ENCODE results near the gene HMGCL.

HMGCL gene

GRCh38 chr1:23772854-23773242 is 52.4 kb downstream of the HMGCL start:
- no peak for DNase-seq

GRCh38 chr1:23772049-23772853 is 53.0 kb downstream of the HMGCL start:
- DNase-seq = peak; percentile 89

DNA sequence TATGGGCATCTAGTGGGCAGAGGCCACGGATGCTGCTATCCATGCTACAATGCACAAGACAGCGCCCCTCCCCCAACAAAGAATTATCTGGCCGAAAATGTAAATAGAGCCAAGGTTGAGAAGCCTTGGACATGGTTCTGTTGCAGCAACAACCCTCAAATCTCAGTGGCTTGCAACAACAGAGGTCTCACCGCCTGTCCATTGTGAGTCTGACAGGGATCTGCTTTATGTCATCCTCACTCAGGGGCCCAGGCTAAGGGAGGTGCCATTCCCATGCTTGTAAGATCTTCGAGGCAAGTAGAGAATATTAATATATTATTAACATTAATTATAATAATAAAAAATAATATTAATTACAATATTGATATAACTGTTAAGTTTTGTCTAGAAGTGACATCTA is 56.5 kb downstream of the HMGCL start:
- no peak for DNase-seq

- DNase-seq = no peak
Measured at GRCh38 chr1:23763041-23763577, 62.1 kb downstream of the HMGCL start.

- DNase-seq = no peak
Measured at GRCh38 chr1:23759277-23759676, 66.0 kb downstream of the HMGCL start.

- DNase-seq = no peak
Measured at GRCh38 chr1:23757812-23758211, 67.4 kb downstream of the HMGCL start.

GRCh38 chr1:23756676-23757075 is 68.6 kb downstream of the HMGCL start:
- no peak for DNase-seq

- no peak for DNase-seq
Measured at GRCh38 chr1:23752909-23753308, 72.3 kb downstream of the HMGCL start.
